Panc1 (cell line): ENCODE results near the gene PRKG1. TPM values are rescaled to one million over a fixed set of nuclear protein-coding genes. Genes with fewer than 3 reads are reported as not detected.

ENCODE experiments used
- ATAC-seq: fragments of 200-7000 bp; cut with Tn5 transposase; 2 replicates; pipeline ENCODE4 v1.9.1; 2020; ENCODE audit warnings: mild to moderate bottlenecking, moderate library complexity
- BruUV-seq: library from RNA; stranded (reverse); fragments of 400-500 nt; replicated peaks from 2 replicates; lab custom pipeline; 2021; lab: Mats Ljungman, UMichigan
- CTCF ChIA-PET: fragments of 300-600 bp; sonication (Branson Sonifier 250); formaldehyde crosslinking; loops from one replicate; lab custom pipeline; 2022; ENCODE audit warnings: antibody characterized with exemption; lab: Charles Lee
- POLR2A ChIA-PET: fragments of 300-600 bp; sonication (Branson Sonifier 250); formaldehyde crosslinking; loops from one replicate; lab custom pipeline; 2022; ENCODE audit warnings: antibody characterized with exemption; lab: Charles Lee
- DNase-seq: peaks from one replicate; pipeline ENCODE4 v3.0.0-alpha.2; 2010; ENCODE audit warnings: low read depth, low spot score
- H3K27ac ChIP-seq: 2 replicates; pipeline ENCODE4 v1.5.1; 2011; ENCODE audit warnings: mild to moderate bottlenecking, low read length, inconsistent platforms
- H3K27me3 ChIP-seq: fragments of 200-500 bp; sonication (Bioruptor generic); 2 replicates; pipeline ENCODE4 v1.6.0; 2014; ENCODE audit warnings: low read length, inconsistent platforms; ENCODE audit not compliant: control insufficient read depth, insufficient read depth
- H3K36me3 ChIP-seq: fragments of 200-500 bp; sonication (Bioruptor generic); 2 replicates; pipeline ENCODE4 v1.5.1; 2014; ENCODE audit warnings: inconsistent platforms, mild to moderate bottlenecking, low read length, moderate library complexity; ENCODE audit not compliant: control insufficient read depth, insufficient read depth
- H3K4me1 ChIP-seq: 2 replicates; pipeline ENCODE4 v1.5.1; 2011; ENCODE audit warnings: inconsistent platforms, mild to moderate bottlenecking, low read length, moderate library complexity; ENCODE audit not compliant: control insufficient read depth, insufficient read depth
- H3K4me3 ChIP-seq, 2 experiments: 2 replicates each; pipeline ENCODE4 v1.5.1; 2011 to 2012; ENCODE audit warnings: low read depth in 2 of 2, low read length in 2 of 2, mild to moderate bottlenecking in 2 of 2, inconsistent platforms in 1 of 2, moderate library complexity in 1 of 2
- H3K9me3 ChIP-seq: fragments of 200-500 bp; sonication (Bioruptor generic); 2 replicates; pipeline ENCODE4 v1.5.1; 2014; ENCODE audit warnings: low read depth, mild to moderate bottlenecking, inconsistent platforms, low read length, moderate library complexity; ENCODE audit not compliant: control insufficient read depth, insufficient read depth
- POLR2AphosphoS5 ChIP-seq: IDR thresholded peaks from 2 replicates; pipeline ENCODE4 v1.6.1; 2012; ENCODE audit warnings: mild to moderate bottlenecking, low read depth, low read length, moderate library complexity
- SIN3A ChIP-seq: IDR thresholded peaks from 2 replicates; pipeline ENCODE4 v1.6.1; 2012; ENCODE audit warnings: low read depth, mild to moderate bottlenecking, low read length, moderate library complexity, borderline replicate concordance; ENCODE audit not compliant: insufficient read depth
- TCF7L2 ChIP-seq: IDR thresholded peaks from 2 replicates; pipeline ENCODE4 v1.6.1; 2011; ENCODE audit warnings: mild to moderate bottlenecking, low read depth, low read length, inconsistent platforms
- in situ Hi-C: cut with HindIII; loops from 2 replicates; pipeline ENCODE4 v1.10.0; 2016; ENCODE audit warnings: low sequenced_read_pairs, low pct_unique_long_range_greater_than_20kb
- intact Hi-C: fragments of 100-400 bp; cut with micrococcal nuclease; formaldehyde crosslinking; loops from one replicate; pipeline ENCODE4 v1.10.0; 2022; ENCODE audit not compliant: unreplicated experiment
- total RNA-seq: library from RNA; stranded (reverse); gene quantifications from one replicate; pipeline ENCODE4 v1.2.1, GENCODE V29; 2021; ENCODE audit not compliant: unreplicated experiment
- TF ChIP-seq, protein P1 (sequence below): fragments of 450-650 bp; IDR thresholded peaks from 2 replicates; pipeline ENCODE4 v1.5.1; 2017; ENCODE audit warnings: mild to moderate bottlenecking
- TF ChIP-seq, protein P2 (sequence below), 2 experiments: IDR thresholded peaks; 2 replicates each; pipeline ENCODE4 v1.6.1; 2011 to 2012; ENCODE audit warnings: low read depth in 2 of 2, control low read depth in 1 of 2, low read length in 1 of 2, mild to moderate bottlenecking in 1 of 2, moderate library complexity in 1 of 2; ENCODE audit not compliant: insufficient read depth in 1 of 2

PRKG1 gene
- total RNA-seq, 1 experiment from 2014 or later, result 0.92 TPM

DNA sequence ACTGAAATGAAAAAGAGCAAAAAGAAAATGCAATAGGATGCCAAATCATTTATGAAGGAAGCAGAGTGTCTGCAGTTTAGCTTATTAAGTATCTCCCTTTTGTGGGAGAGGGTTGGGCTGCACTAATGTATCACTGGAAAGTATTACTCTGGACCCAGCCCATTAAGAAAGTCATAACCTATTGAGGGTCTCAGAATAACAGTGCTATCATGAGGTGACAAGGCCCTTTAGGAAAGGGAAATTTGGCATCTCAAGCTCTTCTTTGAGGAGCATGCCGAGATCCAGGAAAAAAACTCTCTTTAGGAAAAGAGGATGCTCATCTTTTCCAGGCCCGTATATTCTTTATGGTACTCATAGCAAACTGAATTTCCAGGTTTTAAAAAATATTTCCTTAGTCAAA is 114.6 kb downstream of the PRKG1 start:
- no TSS peak for BruUV-seq
- intact Hi-C loops (no loop called here), in situ Hi-C loops (no loop called here)
- DNase-seq (no peak), ATAC-seq (no peak)
- ChIA-PET CTCF (no interaction called here), POLR2A (no interaction called here)
- no peak overlapping the region for H3K4me3 ChIP-seq
- 0 out of 2 replicates have a peak, but pooled peaks cover 4% of the 10 kb centered on the region for H3K9me3 ChIP-seq
- H3K27ac ChIP-seq, result no peak overlapping the region
- no peaks in the 10 kb centered on the region for H3K27me3 ChIP-seq
- H3K4me1 ChIP-seq, result no peaks in the 10 kb centered on the region
- no peaks in the 10 kb centered on the region for H3K36me3 ChIP-seq
- TF ChIP-seq, protein P1, sequence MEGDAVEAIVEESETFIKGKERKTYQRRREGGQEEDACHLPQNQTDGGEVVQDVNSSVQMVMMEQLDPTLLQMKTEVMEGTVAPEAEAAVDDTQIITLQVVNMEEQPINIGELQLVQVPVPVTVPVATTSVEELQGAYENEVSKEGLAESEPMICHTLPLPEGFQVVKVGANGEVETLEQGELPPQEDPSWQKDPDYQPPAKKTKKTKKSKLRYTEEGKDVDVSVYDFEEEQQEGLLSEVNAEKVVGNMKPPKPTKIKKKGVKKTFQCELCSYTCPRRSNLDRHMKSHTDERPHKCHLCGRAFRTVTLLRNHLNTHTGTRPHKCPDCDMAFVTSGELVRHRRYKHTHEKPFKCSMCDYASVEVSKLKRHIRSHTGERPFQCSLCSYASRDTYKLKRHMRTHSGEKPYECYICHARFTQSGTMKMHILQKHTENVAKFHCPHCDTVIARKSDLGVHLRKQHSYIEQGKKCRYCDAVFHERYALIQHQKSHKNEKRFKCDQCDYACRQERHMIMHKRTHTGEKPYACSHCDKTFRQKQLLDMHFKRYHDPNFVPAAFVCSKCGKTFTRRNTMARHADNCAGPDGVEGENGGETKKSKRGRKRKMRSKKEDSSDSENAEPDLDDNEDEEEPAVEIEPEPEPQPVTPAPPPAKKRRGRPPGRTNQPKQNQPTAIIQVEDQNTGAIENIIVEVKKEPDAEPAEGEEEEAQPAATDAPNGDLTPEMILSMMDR, result no peak
- TF ChIP-seq SIN3A (no peak), TCF7L2 (no peak), POLR2AphosphoS5 (no peak)
- TF ChIP-seq, protein P2, sequence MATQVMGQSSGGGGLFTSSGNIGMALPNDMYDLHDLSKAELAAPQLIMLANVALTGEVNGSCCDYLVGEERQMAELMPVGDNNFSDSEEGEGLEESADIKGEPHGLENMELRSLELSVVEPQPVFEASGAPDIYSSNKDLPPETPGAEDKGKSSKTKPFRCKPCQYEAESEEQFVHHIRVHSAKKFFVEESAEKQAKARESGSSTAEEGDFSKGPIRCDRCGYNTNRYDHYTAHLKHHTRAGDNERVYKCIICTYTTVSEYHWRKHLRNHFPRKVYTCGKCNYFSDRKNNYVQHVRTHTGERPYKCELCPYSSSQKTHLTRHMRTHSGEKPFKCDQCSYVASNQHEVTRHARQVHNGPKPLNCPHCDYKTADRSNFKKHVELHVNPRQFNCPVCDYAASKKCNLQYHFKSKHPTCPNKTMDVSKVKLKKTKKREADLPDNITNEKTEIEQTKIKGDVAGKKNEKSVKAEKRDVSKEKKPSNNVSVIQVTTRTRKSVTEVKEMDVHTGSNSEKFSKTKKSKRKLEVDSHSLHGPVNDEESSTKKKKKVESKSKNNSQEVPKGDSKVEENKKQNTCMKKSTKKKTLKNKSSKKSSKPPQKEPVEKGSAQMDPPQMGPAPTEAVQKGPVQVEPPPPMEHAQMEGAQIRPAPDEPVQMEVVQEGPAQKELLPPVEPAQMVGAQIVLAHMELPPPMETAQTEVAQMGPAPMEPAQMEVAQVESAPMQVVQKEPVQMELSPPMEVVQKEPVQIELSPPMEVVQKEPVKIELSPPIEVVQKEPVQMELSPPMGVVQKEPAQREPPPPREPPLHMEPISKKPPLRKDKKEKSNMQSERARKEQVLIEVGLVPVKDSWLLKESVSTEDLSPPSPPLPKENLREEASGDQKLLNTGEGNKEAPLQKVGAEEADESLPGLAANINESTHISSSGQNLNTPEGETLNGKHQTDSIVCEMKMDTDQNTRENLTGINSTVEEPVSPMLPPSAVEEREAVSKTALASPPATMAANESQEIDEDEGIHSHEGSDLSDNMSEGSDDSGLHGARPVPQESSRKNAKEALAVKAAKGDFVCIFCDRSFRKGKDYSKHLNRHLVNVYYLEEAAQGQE (IDR thresholded peaks at IDR 0.05; ENCODE audit: insufficient read depth in 1 of 2, low read depth in 2 of 2, low read length in 1 of 2), result no peak

DNA sequence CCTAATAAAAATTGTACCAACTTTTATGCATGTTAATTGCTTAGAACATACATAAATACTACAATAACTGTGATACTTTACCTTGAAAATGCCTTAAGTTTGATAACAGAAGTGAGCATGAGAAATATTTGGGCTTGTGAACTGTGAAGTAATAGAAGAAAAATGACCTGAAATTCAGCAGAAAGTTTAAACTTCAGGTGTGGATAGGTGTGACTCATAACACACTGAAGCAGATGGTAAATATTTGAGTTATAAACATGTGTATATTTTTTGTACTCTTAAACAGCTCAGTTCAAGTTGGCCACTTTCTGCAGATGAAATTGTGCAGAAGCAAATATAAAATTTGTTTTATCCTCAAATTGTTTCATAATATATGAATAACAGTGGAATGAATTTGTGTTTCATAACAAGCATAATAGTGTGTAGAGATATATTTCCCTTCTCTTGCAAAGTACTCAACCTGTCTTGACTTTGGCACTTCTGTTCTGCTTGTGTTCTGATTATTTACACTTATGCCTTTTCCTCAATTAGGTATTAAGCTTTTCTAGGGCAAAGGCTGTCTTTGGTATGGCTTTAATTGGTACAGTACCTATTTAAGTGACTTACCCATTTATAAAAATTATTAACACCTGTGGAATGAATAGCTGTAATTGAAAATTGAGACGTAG is 122.4 kb downstream of the PRKG1 start:
- intact Hi-C loops, result no loop called here
- Histone ChIP-seq H3K36me3 (no peaks in the 10 kb centered on the region), H3K27ac (no peak overlapping the region), H3K9me3 (no peaks in the 10 kb centered on the region), H3K4me1 (no peaks in the 10 kb centered on the region), H3K27me3 (no peaks in the 10 kb centered on the region), H3K4me3 (no peak overlapping the region)
- ATAC-seq (no peak), DNase-seq (no peak)
- ChIA-PET POLR2A (no interaction called here), CTCF (no interaction called here)
- in situ Hi-C loops, result no loop called here
- BruUV-seq, result no TSS peak
- TF ChIP-seq POLR2AphosphoS5, result no peak
- TF ChIP-seq, protein P2 (IDR thresholded peaks at IDR 0.05; ENCODE audit: insufficient read depth in 1 of 2, low read depth in 2 of 2, low read length in 1 of 2), result no peak
- TF ChIP-seq, protein P1, result no peak
- no peak for TF ChIP-seq TCF7L2
- TF ChIP-seq SIN3A, result no peak
